Non-pigmented ciliary epithelial cell (primary cell): ENCODE data around the gene HMGXB3.

Experiments
- DNase-seq: peaks from one replicate; pipeline ENCODE4 v3.0.0-alpha.2; 2010; ENCODE audit warnings: low read depth

Gene HMGXB3

DNA sequence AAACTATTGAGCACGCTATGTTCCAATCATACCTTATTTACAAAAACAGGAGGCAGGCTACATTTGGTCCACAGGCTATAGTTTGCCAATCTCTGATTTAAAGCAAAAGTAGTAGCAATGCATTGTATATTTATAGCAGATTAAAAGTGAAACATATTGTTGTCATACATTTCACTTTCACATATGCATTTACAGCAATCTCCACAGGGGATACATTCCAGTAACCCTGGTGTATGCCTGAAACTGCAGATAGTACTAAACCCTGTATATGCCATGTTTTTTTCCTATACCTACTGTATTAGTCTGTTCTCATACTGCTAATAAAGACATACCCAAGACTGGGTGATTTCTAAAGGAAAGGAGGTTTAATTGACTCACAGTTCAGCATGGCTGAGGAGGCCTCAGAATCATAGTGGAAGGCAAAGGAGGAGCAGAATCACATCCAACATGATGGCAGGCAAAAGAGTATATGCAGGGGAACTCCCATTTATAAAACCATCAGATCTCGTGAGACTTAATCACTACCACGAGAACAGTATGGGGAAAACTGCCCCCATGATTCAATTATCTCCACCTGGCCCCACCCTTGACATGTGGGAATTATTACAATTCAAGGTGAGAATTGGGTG lies 91.7 kb downstream of the HMGXB3 start:
- DNase-seq = no peak

DNA sequence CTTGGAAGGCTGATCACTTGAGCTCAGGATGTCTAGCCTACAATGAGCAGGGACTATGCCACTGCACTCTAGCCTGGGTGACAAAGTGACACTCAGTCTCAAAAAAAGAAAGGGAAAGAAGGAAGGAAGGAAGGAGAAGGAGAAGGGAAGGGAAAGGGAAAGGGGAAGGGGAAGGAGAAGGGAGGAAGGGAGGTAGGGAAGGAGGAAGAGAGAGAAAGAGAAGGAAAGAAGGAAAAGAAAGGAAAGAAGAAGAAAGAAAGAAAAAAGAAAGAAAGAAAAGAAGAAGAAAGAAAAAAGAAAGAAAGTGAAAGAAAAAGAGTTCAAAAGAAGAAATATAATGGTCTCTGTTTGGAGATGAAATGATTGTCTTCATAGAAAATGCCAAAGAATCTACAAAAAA lies 96.6 kb downstream of the HMGXB3 start:
- no peak for DNase-seq

DNA sequence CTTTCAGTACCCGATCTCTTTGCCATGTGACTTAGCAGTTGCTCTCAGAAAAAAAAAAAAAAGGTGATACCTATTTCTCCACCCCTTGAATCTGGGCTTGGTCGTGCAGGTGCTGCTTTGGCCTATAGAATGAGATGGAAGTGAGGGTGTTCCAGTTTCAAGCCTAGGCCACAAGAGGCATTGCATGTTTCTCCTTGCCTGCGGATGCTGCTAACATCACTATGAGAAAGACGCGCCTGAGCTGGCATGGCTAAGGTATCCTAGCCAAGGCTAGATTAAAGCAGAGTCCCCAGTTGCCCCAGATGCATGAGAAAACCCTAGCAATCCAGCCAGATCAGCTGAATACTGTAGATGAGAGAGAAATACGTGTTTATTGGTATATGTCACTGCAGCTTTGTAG lies 100.5 kb downstream of the HMGXB3 start:
- no peak for DNase-seq
